DMS 273 (cell line): ENCODE data around the gene EXOC3.

Experiments used
- DNase-seq: peaks from one replicate; lab custom pipeline; 2025; ENCODE audit not compliant: unreplicated experiment; lab: John Stamatoyannopoulos, UW

The EXOC3 gene

GRCh38 chr5:425714-426113 is 17.3 kb upstream of the EXOC3 start:
- DNase-seq: peak; percentile 40

DNA sequence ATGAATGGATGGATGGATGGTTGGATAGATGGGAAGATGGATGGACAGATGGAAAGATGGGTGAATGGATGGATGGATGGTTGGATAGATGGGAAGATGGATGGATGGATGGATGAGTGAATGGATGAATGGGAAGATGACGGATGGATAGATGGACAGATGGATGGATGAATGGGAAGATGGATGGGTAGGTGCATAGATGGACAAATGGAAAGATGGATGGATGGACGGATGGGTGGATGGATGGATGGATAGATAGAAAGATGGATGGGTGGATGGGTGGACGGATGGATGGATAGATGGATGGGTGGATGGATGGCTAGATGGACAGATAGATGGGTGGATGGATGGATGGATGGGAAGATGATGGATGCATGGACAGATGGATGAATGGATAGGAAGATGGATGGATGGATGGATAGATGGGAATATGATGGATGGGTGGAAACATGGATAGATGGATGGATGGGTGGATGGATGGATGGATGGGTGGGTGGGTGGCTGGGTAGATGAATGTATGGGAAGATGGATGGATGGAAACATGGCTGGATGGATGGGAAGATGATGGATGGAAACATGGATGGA is 16.5 kb upstream of the EXOC3 start:
- DNase-seq: no peak

- peak; percentile 78 for DNase-seq
Observed at GRCh38 chr5:427415-428087, 15.4 kb upstream of the EXOC3 start.

GRCh38 chr5:428219-428618 is 14.8 kb upstream of the EXOC3 start:
- peak; percentile 96 for DNase-seq

DNA sequence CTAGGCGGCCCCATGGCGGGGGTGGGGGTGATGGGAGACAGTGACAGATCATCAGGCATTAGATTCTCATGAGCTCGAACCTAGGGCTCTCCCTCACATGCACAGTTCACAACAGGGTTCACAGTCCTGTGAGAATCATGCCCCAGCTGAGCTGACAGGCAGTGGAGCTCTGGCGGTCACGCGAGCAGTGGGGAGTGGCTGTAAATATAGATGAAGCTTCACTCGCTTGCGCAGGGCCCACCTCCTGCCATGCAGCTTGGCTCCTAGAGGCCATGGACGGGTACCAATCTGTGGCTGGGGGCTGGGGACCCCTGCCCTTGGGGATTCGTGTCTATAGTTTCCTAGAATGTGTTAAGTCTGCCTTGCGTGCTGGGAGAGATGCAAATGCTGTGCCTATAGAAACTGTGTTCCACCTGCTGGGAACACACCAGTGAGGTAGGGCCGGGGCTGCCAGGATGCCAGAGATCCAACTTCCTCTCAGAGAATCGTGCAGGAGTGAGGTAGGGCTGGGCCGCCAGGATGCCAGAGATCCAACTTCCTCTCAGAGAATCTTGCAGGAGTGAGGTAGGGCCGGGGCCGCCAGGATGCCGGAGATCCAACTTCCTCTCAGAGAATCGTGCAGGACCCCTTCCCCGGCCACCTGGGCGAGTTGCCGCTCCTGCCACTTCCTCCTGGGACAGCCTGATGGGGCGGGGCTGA is 14.1 kb upstream of the EXOC3 start:
- peak; percentile 51 for DNase-seq

- peak; percentile 79 for DNase-seq
Observed at GRCh38 chr5:429453-430188, 13.4 kb upstream of the EXOC3 start.

- no peak for DNase-seq
Observed at GRCh38 chr5:430214-430925, 12.6 kb upstream of the EXOC3 start.

- peak; percentile 79 for DNase-seq
Observed at GRCh38 chr5:431001-431710, 11.8 kb upstream of the EXOC3 start.

DNA sequence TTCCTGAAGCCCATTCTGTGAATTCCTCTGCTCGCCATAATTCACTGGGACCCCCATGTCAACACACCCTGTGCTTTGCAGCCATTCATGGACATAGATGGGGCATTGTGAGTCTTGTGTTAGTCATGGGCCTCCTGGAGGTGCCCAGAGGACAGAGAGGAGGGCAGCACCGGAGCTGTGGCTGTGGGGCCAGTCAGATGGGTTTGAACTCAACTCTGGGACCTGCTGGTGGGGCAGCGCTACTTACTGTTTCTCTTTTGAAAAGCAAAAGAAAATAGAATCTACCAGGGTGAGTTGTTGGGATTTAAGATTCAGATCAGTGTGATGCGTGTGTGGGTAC is 11.3 kb upstream of the EXOC3 start:
- DNase-seq: no peak

DNA sequence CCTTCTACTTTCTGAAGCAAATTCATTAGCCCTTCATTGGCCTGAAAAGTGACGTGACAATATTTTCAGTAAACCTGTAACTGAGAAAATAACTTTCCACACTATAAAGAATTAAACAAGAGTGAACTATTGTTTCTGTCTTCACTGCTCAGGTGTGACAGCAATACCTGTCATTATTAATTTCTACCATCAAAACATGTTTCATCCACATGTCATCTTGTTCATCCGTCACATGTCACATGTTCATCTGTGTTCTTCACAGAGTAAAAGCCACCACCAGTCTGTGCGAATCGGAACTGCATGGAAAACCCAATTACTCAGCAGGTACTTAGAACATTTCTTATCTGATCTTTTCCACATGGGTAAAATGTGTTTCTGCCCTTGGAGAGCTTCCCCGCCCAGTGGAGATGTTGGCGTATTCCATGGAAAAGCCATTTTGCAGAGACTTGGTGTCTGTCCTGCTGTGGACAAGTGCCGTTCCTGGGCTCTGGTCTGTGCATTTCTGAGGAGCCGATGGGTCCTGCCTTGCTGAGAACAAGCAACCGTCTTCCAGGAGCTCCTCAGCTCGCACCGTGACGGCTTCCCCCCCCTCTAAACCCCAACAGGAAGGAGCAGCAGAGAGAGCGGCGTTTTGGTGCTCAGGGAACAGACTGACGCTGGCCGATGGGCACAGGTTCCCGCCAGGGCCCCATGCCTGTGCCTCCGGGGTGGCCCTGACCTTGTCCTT is 10.6 kb upstream of the EXOC3 start:
- DNase-seq: no peak

DNA sequence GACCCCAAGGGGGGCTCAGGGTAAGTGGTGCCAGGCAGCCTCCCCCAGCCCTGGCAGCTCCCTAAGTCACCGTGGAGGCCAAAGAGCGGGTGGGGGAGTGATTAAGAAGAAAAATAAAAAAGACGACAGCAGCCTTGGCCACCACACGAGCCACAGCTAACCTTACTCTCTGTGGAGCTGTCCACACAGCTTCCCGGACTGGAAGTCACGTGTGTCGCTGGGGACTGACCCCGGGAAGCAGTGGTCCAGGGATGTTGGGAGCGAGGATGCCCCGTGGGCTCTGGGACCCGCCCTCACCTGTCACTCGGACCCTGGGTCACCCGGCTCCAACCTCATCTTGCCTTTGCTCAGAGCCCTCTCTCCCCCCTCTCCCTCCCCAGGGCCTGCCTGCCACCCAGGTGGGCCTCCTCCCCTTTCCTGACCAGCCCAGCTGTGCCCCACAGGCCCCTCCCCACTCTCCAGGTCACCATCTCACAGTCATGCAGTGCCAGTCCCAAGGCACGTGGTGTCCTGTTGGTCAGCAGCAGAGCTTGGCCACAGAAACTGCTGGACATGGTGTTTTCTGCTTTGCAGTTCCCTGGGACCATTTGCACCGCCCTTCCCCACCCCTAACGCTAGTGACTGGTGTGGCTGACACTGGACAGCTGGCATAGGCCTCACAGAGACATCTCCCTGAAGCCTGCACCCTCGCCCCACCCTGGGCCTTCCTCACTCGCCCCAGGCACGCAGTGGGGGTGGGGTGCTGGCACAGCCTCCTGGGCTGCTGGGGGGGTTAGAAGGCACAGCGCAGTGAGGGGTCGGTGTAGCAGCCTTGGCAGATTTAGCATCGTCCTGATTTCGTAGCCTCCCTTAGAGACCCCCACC is 9.8 kb upstream of the EXOC3 start:
- no peak for DNase-seq

- DNase-seq: no peak
Observed at GRCh38 chr5:433836-434235, 9.1 kb upstream of the EXOC3 start.

- DNase-seq: no peak
Observed at GRCh38 chr5:434443-435146, 8.4 kb upstream of the EXOC3 start.

DNA sequence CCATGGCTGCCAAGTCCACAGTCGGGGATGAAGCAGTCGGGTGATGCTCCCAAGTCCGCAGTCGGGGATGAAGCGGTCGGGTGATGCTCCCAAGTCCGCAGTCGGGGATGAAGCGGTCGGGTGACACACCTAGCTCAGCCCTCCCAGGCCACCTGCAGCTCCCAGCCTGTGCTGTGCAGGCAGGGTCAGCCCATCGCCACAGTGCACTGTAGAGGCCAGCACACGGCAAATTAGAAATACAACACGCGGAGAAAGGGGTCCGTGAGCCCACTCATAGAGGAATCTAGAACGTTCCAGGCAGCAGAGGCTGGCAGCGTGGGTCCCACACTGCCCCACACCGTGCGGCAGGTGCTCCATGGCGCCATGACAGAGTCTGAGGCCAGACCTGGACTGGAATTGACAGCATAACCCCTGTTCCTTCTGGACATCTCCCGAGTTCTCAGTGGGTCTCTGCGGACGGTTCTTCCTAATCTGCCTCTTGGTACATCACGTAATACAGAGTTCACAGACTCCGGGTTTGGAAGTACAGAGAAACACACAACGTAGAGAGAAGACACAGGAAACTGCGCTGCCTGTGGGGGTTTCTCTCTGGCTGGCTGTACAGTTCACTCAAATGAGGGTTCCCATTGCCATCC is 7.7 kb upstream of the EXOC3 start:
- DNase-seq: no peak

DNA sequence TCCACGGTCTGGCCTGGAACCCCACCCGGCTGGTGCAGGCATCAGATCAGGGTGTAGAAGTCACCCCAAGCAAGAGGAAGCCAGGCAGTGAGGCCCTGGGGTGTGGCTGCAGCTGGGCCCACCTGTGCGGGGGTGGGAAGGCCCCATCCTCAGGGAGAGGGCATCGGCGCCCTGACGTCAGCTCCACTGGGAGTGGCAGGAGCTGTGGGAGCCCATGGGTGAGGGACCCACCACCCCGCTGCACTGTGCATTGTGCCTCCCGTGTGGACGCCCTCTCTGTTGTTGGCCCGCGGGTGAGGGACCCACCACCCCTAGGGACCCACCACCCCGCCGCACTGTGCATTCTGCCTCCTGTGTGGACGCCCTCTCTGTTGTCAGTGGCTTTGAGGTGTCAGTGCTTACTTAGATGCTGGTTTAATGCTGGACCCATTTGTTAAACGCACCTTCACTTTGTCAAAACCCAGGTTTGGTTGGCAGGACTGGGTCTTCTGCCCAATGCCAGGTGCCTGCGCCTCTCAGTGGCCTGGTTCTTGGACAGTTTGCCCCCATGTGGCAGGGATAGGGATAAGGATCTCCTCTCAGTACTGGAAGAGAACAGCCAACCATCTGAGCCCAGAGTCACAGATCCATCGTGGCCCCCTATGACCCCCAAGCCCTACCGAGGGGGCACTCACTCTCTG is 6.9 kb upstream of the EXOC3 start:
- peak; percentile 64 for DNase-seq

DNA sequence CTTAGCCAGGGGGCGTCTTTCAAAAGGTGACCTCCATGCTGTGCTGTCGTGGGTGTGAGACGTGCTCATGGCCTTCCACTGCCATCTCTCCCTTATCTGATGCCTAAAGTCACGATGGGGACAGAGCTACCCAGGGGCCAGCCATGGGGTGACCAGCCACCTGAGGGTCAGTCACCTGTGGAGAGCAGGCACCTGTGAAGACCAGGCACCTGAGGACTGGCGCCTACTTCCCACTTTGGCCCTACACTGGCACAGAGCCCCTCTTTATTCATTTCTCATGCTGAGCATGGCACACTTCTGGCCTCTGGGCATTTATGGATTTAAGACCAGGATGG is 6.4 kb upstream of the EXOC3 start:
- no peak for DNase-seq

- no peak for DNase-seq
Observed at GRCh38 chr5:437281-437771, 5.7 kb upstream of the EXOC3 start.
